ENCODE measurements around the gene OLFML2A.

DNA sequence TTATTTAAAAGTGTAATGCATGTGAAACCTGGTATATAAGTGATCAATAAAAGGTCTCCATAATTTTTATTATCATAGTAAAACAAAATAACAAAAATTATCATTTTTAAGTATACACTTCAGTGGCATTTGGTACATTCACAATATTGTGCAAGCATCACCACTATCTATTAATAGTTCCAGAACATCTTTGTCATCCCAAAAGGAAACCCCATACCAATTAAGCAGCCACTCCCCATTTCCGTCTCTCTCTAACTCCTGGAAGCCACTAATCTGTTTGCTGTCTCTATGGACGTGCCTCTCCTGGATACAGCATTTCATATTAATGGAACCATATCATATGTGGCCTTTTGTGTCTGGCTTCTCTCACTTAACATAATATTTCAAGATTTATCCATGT is 7.6 kb downstream of the OLFML2A start:
- no peak for TF ChIP-seq EZH2 (conservative IDR thresholded peaks at IDR 0.05; ENCODE audit: low read depth, low read length)
- no peak for TF ChIP-seq GLI4 (CRISPR knock-in tag; IDR thresholded peaks at IDR 0.05; ENCODE audit: borderline replicate concordance)
- TF ChIP-seq, protein P1, sequence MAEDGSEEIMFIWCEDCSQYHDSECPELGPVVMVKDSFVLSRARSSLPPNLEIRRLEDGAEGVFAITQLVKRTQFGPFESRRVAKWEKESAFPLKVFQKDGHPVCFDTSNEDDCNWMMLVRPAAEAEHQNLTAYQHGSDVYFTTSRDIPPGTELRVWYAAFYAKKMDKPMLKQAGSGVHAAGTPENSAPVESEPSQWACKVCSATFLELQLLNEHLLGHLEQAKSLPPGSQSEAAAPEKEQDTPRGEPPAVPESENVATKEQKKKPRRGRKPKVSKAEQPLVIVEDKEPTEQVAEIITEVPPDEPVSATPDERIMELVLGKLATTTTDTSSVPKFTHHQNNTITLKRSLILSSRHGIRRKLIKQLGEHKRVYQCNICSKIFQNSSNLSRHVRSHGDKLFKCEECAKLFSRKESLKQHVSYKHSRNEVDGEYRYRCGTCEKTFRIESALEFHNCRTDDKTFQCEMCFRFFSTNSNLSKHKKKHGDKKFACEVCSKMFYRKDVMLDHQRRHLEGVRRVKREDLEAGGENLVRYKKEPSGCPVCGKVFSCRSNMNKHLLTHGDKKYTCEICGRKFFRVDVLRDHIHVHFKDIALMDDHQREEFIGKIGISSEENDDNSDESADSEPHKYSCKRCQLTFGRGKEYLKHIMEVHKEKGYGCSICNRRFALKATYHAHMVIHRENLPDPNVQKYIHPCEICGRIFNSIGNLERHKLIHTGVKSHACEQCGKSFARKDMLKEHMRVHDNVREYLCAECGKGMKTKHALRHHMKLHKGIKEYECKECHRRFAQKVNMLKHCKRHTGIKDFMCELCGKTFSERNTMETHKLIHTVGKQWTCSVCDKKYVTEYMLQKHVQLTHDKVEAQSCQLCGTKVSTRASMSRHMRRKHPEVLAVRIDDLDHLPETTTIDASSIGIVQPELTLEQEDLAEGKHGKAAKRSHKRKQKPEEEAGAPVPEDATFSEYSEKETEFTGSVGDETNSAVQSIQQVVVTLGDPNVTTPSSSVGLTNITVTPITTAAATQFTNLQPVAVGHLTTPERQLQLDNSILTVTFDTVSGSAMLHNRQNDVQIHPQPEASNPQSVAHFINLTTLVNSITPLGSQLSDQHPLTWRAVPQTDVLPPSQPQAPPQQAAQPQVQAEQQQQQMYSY (CRISPR knock-in tag; IDR thresholded peaks at IDR 0.05), result no peak
- TF ChIP-seq, protein P2, sequence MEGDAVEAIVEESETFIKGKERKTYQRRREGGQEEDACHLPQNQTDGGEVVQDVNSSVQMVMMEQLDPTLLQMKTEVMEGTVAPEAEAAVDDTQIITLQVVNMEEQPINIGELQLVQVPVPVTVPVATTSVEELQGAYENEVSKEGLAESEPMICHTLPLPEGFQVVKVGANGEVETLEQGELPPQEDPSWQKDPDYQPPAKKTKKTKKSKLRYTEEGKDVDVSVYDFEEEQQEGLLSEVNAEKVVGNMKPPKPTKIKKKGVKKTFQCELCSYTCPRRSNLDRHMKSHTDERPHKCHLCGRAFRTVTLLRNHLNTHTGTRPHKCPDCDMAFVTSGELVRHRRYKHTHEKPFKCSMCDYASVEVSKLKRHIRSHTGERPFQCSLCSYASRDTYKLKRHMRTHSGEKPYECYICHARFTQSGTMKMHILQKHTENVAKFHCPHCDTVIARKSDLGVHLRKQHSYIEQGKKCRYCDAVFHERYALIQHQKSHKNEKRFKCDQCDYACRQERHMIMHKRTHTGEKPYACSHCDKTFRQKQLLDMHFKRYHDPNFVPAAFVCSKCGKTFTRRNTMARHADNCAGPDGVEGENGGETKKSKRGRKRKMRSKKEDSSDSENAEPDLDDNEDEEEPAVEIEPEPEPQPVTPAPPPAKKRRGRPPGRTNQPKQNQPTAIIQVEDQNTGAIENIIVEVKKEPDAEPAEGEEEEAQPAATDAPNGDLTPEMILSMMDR (CRISPR knock-in tag; IDR thresholded peaks at IDR 0.05), result no peak
- no peak for TF ChIP-seq POLR2AphosphoS5 (IDR thresholded peaks at IDR 0.05; ENCODE audit: low read depth, low read length)

All from HepG2 (cell line).